Fibroblast of skin of right quadriceps (primary cell): ENCODE results near the gene SHISA5.
A peak's percentile ranks its signal among the peaks of the same experiment; 100 is the strongest.

ENCODE experiments used
- DNase-seq: peaks from one replicate; pipeline ENCODE4 v3.0.0-alpha.2; 2013

The SHISA5 gene

DNA sequence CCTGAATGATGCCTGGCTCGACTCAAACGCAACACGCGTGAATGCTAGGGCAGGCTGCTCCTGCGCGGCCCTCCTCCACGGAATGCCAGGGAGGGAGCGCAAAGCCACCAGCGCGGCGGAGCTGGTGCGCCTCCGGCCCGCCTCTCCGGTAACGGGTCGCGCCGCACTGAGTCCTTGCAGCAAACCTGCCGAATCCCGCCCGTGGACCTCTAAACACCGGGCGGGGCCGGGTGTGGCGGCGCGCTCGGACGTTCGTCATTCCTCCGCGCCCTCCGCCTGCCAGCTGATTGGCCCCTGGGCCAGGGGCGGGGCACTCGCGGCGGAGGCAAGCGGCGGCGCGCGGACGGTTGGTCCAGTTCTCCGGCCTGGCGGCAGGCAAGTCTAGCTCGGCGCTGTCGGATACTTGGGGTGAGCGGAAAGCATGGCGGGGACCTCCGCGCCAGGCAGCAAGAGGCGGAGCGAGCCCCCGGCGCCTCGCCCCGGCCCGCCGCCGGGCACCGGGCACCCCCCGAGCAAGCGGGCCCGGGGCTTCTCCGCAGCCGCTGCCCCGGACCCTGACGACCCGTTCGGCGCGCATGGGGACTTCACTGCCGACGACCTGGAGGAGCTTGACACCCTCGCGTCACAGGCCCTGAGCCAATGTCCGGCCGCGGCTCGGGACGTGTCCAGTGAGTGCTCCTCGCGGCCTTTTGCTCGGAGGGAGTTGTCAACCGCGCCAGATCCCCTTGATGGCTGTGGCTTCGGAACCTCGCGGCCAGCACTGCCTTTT, 57.4 kb downstream of the SHISA5 start, which contains the start of gene ATRIP:
ATRIP (plus strand) TSS at position 313 of the 769 bp plus-strand sequence; CDS start at position 422, 109 bp downstream.
- DNase-seq = peak; percentile 77

DNA sequence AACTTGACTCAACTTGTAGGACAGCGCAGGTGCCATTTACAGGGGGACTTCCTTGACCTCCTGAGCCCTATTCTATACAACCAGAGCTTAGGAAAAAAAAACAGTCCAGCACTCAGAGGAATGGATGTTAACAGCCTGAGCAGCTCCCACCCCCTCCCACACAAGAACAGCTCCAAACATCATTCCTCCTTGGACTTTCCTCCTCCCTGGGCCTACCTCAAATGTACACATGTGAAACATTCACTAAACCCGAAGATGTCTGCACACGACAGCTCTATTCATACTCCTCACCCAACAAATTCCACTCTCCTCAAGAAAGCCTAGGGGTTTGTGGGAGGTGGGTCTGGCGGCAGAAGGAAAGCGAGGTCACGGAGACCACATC, 57.9 kb downstream of the SHISA5 start:
- no peak for DNase-seq

DNA sequence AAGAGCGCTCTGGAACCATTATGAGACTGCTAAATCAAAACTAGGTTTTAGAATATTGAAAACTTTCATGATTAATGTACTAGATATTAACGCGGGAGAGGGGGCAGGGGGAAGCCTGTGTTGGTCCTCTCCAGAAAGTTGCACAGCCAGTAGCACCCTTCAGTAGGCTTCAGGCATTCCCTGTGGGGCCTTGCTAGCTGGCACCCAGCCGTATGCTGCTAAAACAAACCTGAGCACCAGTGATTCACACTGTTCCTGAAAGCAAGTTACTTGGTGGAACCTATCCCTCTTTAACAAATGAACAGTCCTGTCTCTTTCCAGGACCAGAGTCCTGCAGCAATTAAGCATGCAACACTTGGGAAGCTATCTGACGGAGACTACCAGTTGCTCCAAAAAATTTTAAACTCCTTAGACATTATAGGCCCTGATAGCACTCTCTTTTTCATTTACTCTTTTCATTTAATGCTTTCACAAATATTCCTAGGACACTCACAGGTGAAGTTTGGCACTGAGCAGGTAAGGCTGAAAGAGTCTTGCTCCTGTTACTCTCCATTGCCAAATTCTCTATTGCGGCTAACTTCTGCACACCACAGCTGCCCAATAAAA, 58.6 kb downstream of the SHISA5 start:
- no peak for DNase-seq

DNA sequence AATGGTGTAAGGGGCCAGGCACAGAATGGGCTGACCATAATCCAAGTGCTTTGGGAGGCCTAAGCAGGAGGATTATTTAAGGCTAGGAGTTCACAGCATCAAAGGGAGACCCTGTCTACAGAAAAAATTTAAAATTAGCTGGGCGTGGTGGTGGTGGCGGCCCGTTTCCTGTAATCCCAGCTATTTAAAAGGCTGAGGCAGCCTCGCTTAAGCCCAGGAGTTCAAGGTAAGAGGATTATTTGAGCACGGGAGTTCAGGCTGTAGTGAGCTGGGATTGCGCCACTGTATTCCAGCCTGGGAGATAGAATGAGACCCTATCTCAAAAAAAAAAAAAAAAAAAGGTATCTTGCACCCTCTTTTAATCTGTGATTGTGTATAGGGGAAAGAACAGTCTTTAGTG, 62.0 kb downstream of the SHISA5 start:
- no peak for DNase-seq

DNA sequence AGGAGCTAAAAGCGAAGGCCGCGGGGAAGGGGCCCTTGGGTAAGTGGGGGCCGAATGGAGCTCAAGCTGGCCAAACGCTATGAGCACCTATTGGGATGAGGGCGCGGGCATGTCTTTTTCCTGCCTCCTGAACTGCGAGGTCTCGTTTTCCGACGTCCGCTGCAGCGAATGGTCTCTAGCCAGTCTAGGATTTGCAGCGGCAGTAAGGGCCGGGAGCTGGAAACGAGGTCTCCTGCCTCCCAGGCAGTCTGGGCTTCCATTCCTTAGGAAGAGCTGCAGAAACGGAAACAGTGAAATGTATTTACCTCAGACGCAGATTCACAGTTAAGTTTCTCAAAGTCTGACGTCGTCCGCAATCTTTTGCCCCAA, 63.4 kb downstream of the SHISA5 start:
- DNase-seq = no peak

DNA sequence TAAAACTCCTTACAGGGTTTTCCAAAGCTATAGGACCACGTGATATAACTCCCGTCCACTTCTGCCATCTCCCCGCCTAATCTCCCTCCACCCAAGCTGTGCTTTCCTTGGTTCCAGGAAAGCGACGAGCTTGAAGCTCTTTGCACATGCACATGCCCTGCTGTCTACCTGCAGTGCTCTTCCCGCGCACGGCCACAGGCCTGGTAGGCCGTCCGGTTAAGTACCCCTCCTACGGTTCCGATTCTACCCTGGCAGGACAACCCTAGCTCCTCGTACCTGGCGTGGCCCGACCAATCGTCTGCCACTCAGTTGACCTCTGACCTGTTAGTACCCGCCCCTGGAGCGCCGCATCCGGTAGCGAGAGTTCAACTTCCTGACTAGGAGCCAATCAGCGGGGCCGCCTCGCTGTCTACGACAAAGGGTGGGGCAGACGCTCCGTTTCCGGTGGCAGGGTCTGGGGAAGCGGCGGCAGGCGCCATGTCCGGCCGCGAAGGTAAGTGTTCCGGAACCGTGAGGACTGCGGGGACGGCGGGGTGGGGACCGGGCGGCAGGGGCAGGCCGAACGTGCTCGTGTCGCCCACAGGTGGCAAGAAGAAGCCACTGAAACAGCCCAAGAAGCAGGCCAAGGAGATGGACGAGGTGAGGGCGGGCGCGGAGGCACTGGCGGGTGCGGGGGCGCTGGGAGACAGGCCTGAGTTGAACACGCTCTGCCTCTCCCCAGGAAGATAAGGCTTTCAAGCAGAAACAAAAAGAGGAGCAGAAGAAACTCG, 64.0 kb downstream of the SHISA5 start, which contains the start of the genes CCDC51 and TMA7:
CCDC51 (minus strand) TSS at position 300 of the 770 bp plus-strand sequence. CDS start 4,991 bp downstream, outside the sequence.
TMA7 (plus strand) TSS at position 438 of the 770 bp plus-strand sequence; CDS start at position 478, 40 bp downstream.
- peak; percentile 94 for DNase-seq

DNA sequence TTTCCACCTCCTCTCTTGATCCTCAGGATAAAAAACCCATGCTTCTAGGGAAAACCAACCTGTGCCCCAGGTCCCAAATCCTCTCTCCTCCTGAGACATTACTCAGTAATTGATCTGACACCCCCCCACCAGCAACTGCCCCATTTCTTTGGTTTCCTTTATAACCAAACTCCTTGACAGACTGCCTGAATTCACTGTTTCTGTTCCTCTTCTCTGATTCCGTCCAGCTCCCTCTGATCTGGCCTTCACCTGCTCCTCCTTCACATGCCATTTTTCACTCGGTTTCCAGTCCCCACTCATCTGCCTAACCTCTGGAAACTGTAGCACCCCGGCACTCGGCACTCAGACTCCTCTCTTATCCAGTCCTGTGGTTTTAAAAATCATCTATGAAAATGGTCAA, 66.2 kb downstream of the SHISA5 start:
- DNase-seq = no peak

DNA sequence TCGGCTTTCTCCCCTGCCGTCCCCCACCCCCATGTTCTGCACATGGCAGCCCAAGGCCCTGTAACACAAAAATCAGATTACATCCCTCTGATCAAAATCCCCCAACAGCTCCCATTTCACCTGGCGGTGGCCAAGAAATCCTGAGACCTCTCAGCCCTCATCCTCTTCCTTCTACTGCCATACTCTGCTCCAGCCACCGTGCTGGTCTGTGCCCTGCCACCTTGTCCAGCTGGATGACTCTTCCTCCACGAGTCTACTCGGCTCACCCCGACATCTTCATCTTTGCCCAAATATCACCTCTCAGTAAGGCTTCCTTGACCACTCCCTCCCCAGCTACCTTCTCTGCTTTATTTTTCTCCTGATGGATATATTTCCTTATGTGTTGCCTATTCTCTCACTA, 67.1 kb downstream of the SHISA5 start:
- DNase-seq = no peak

DNA sequence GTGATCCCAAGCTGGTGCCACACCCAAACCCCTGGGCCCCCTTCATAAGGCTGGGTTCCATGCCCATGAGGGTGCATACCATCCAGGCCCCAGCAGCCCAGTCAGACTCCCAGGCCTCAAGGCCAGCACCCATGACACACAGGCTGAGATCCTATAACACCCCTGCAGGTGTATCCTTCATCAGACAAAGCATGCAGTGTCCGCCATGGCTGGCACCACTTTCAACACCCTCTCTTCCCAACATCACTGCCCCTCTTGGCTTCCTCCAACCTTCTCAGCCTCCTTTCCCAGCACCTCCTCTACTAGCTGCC, 67.5 kb downstream of the SHISA5 start:
- DNase-seq = no peak

DNA sequence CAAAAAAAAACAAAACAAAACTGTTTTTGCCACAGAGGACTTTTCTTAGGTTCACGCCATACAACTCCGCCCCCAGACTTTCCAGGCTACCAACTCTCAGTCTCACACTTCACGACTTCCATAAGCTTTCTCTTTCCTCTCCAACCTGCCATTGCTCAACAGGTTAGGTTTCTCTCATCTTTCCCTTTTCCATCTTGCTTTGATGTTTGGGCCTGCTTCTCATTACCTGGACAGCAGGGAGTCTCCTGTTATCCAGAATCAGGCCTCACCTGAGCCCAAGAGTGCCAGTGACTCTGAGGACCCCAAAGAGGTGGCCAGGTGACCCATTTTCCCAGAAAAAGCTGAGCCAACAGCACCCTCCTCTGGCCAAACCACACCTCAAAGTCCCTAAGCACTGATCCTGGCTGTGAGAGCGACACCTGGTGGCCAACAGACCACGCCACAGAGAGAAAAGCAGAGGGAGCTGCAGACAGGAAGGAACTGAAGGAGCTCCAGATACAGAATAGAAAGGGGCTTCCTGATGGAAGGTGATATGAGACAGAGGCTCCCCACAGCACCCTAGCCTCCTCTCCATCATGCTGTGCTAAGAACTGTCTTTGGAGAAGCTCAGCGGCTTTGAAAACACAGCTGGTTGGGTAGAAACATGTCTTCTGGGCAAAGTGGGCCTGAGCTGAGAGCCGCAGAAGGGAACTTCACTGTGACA, 68.0 kb downstream of the SHISA5 start:
- peak; percentile 73 for DNase-seq

DNA sequence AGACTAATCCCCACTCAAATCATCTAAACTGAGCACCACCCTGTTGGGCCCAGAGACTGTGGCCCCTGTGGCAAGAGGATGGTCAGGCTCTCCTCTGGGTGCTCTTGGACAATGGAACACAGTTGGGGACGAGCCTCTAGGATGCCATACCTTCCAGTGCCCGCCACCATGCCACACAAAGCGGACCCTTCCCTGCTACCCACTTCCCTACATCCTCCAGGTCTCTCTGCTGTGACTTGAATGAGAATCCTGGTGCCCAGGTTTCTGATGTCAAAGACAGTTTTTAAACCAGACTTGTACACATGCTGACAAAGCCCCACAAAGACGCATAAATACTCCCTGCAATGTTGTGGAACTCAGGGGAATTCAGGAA, 68.8 kb downstream of the SHISA5 start:
- no peak for DNase-seq

DNA sequence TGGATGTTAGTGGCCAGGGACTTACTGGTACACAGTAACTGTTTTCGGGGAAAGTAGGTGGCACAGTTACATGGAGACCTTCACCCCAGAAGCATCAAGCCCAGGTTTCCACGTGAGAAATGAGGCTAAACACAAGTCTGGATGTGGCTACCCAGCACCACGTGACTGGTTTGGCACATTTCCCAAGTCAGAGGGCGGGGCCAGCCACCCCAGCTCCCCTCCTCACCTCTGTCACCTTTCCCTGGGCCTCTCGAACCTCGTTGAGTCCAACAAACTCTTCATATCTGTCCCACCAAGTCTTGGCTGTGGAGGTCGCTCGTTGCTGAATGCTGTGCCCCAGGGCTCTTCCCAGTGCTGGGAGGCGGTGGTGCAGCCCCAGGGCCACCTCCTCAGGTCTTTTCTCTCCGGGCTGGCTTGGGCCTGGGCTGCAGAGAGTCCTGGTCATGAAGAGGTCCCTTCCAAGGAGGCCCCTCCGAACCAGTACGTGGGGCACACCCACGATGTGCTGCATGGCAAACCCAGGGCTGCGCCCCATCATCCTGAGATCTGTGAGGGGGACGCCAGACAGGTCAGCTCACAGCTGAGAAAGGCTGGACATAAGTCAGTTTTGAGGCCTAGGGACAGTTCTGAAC, 69.3 kb downstream of the SHISA5 start:
- DNase-seq = no peak

DNA sequence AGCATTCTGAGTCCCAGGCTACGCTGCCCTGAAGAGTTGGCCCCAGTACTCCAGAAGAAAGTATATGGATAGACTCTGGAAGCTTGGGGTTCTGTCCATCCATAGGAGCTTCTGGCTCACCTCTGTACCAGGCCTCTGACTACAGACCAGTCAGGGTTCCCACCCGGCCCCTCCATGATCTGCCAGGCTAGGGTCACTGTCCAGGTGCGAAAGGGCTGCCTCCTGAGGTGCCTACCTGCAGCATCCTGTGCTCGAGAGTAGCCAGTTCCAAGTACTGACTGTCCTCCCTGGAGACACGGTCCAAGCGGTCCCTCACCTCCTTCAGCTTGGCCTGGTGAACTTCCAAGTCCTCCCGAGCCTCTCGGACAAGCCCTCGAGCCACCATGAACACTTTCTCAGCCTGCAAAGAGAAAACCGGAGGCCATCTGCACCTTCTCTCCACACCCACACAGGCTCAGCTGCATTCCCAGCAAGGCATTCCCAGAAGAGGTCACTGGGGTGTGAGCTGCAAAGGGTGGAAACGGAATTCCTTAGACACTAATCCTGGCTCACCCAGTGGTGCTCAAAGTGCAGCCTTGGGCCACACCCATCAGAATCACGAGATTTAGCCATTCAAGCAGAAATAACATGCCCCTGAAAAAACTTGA, 70.4 kb downstream of the SHISA5 start:
- DNase-seq = no peak

DNA sequence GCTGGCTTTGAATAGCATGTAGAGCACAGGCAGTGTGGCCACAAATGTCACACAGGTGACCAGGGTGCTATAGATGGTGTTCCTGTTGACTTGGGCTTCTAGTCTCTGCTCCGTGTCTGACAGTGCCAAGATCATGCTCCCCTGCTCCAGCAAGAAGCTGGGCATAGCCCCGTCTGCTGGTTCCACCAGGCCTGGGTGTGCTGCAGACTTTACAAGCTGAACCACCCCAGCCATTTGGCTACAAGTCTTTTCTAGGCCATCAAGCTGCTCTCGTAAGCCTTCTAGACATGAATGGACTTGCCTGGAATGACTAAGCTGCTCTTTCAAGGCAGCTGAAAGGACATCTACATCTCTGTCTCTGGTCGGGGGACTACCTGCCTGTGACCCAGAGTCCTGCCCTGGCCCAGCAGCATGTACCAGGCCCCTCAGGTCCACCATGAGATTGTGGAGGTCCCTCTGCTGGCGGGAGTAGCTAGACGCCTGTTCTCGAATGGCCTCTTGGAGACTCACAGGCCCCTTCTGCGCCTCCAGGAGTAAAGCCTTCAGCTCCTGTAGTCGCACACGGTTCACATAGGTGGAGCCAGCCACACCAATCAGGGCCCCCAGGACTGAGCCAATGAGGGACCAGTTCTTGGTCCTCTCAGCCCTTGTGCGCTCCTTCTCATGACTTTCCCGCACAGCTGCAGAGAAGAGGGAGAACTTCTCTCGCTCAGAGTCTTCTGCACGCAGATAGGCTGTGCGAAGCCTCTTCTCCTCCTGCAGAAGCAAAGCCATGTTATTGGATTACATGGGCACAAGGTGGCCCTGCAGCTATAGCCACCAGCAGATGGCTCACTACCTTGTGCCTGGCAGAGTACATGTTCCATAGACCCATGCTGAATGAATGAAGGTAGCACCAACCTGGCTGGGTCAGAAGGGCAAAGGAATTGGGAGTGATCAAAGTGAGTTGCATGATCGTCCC, 71.3 kb downstream of the SHISA5 start:
- no peak for DNase-seq

DNA sequence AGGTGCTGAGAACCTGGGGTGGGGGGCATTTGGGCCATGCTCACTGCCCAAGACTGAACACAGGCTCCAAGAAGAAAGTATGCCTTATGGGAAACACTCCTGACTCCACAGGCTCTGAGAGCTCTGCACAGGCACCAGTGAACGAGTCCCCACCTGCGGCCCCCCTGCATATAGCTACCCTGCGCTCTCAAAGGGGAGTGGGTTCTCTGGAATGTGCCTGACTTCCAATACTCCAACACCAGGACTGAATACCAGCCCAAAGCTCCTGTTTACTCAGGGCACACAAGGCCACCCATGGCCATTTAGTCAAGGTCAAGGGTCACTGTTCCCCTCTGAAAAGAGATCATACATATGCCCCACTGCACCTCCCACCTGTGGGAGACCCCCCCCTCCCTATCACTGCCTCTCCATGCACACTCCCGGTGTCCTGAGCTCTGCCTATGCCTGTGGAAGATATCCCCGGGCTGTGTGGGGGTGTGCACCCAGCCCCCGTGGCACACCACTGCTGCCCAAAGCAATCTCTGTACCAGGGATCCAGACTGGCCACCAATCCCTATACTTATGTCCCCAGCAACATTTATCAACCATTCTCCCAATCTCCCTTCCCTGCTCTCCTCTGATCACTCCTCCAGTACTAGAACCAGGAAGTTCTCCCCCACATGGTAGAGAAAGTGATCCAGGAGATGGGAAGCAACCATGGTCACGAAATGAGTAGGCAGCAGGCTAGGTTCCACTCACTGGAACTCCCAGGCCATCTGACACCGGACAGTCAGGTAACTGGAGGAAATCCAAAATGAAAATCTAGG, 72.5 kb downstream of the SHISA5 start:
- DNase-seq = no peak

DNA sequence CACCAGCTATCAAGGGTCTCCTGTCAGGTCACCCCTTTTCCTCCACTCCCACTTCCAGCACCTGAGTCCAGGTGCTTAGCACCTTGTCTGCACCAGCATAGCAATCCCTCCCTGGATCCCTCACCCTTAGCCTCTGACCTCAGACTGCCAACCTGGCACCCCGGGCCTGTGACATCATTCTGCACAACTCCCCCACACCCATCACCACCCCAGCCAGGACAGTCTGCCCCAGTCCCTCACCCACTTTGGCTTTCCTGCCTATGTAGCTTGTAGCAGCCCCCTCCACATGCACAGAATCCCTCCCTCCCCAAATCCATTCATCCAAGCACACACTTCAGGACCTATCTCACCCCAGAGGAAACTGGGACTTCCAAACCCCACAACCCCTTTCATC, 73.3 kb downstream of the SHISA5 start:
- no peak for DNase-seq

DNA sequence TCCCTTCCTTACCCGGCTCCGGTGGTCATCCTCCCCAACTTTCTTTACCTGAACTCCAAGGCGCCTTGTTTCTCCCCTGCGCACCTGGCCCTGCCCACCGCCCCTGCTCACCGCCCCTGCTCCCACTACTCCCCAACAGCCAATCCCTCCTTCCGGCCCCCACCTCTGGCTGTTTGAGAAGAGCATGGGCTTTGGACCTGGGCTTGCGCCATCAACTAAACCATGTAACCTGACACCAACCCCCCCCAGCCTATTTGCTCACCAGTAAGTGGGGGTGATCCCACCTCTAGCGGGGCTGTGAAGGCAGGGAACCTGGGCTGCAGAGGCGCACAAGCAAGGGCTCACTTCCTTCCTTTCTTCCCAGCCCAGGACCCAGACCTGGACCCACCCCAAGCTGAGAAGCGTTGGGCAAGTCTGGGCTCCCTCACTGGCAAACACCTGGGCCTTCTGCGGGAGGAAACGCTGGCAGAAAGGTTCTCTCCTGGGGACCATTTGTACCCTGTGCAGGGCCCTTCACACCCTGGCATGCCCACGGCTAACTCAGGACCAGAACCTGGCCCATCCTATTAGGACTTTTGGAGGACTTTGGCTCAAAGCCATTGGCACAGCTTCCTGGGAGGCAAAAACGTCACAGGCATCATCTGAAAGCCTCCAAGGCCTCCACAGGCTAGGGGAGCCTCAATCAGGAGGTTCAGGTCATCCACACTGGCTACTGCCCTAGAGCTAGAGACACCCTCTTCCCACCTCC, 73.8 kb downstream of the SHISA5 start, which contains the start of gene PLXNB1:
PLXNB1 (minus strand) TSS at position 127 of the 748 bp plus-strand sequence. CDS start 5,475 bp downstream, outside the sequence.
- peak; percentile 65 for DNase-seq

DNA sequence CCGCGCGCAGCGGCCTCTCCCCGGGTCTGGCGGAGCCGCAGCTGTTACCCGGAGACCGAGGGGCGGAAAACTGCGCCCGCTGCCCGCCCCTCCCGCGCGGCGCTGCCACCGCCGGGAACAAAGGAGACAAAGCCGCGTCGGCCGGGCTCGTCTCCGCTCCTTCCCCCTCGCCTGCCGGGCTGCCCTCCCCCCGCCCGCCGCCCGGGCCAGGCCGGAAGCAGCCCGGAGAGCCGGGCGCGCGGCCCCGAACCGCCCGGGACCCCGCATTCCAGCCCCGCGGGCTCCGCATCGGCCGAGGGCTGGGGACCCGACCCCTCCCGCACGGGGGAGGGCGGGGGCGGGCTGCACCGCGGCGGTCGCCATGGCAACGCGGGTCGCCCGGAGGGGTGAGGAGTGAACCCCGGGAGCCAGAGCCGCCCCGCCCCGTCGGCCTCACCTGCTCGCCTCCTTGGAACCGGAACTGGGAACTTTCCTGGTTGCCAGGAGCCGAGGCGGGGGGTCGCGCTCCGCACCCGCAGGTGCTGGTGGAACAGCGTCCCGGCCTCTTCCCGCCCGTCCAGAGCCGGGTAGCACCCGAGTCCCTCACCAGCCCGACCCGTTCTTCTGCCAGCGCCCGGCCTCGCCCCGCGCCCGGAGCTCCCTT, 74.5 kb downstream of the SHISA5 start:
- DNase-seq = peak; percentile 42
